ENCODE data around the gene BACH2.

The BACH2 gene

GRCh38 chr6:90096818-90097217, 199.8 kb downstream of the BACH2 start:
- DNase-seq (ENCODE audit: low spot score): no peak

GRCh38 chr6:90095788-90096187, 200.9 kb downstream of the BACH2 start:
- DNase-seq (ENCODE audit: low spot score): no peak

- DNase-seq (ENCODE audit: low spot score): no peak
These were observed 201.5 kb downstream of the BACH2 start for GRCh38 chr6:90095145-90095544.

- DNase-seq (ENCODE audit: low spot score): no peak
These were observed 203.0 kb downstream of the BACH2 start for GRCh38 chr6:90093558-90094073.

GRCh38 chr6:90090866-90091265, 205.8 kb downstream of the BACH2 start:
- DNase-seq (ENCODE audit: low spot score): no peak

- no peak for DNase-seq (ENCODE audit: low spot score)
These were observed 208.6 kb downstream of the BACH2 start for GRCh38 chr6:90088009-90088408.

- no peak for DNase-seq (ENCODE audit: low spot score)
These were observed 209.4 kb downstream of the BACH2 start for GRCh38 chr6:90087106-90087833.

- no peak for DNase-seq (ENCODE audit: low spot score)
These were observed 210.1 kb downstream of the BACH2 start for GRCh38 chr6:90086517-90086916.

- no peak for DNase-seq (ENCODE audit: low spot score)
These were observed 212.8 kb downstream of the BACH2 start for GRCh38 chr6:90083891-90084290.

- no peak for DNase-seq (ENCODE audit: low spot score)
These were observed 213.8 kb downstream of the BACH2 start for GRCh38 chr6:90082847-90083246.

- DNase-seq (ENCODE audit: low spot score): no peak
These were observed 215.7 kb downstream of the BACH2 start for GRCh38 chr6:90080876-90081481.

- DNase-seq (ENCODE audit: low spot score): no peak
These were observed 216.8 kb downstream of the BACH2 start for GRCh38 chr6:90079560-90080490.

- DNase-seq (ENCODE audit: low spot score): no peak
These were observed 217.9 kb downstream of the BACH2 start for GRCh38 chr6:90078513-90079289.

GRCh38 chr6:90076511-90077415, 219.9 kb downstream of the BACH2 start:
- no peak for DNase-seq (ENCODE audit: low spot score)

- no peak for DNase-seq (ENCODE audit: low spot score)
These were observed 222.3 kb downstream of the BACH2 start for GRCh38 chr6:90074161-90074850.

GRCh38 chr6:90072935-90073464, 223.6 kb downstream of the BACH2 start:
- no peak for DNase-seq (ENCODE audit: low spot score)

- no peak for DNase-seq (ENCODE audit: low spot score)
These were observed 224.1 kb downstream of the BACH2 start for GRCh38 chr6:90072501-90072900.

- DNase-seq (ENCODE audit: low spot score): no peak
These were observed 227.7 kb downstream of the BACH2 start for GRCh38 chr6:90068703-90069523.

- no peak for DNase-seq (ENCODE audit: low spot score)
These were observed 228.4 kb downstream of the BACH2 start for GRCh38 chr6:90068264-90068663.
